ENCODE data around the gene CDH23. TPM values are rescaled to one million over a fixed set of nuclear protein-coding genes. Genes with fewer than 3 reads are reported as not detected.

The CDH23 gene
- total RNA-seq, 1 donor from 2014 or later = 9.4 TPM

DNA sequence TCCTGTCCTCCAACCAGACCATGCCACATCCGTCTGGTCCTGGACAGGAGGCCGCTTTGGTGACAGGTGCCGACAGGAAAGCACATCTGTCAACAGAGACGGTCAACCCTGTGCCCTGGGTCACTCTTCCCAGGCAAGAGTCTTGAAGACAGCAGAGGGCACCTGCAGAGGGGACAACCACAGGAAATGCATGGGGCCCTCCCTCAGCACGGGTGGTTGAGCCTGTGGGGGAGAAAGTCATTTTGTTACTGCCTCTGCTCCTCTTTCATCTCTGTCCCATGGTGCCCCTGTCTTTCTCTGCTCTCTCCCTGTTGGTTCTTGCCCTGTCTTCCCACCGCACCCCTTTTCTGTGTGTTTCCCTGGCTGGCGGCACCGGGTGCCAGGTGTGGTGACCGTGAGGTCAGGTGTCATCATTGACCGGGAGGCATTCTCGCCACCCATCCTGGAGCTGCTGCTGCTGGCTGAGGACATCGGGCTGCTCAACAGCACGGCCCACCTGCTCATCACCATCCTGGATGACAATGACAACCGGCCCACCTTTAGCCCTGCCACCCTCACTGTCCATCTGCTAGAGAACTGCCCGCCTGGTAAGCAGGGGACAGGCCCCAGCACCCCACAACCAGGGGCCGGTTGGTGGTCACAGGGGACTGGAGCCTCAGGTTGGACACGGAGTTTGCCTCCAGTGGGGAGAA is 394.2 kb downstream of the CDH23 start:
- H3K9me3 Mint-ChIP-seq = no peaks in the 10 kb centered on the region
- H3K4me3 Mint-ChIP-seq = no peak overlapping the region
- H3K27me3 Mint-ChIP-seq = peaks cover 4% of the 10 kb centered on the region
- H3K36me3 Mint-ChIP-seq = no peaks in the 10 kb centered on the region
- no peak for DNase-seq (ENCODE audit: extremely low spot score, unreplicated experiment)
- H3K27ac Mint-ChIP-seq = no peak overlapping the region
- no peaks in the 10 kb centered on the region for H3K4me1 Mint-ChIP-seq (ENCODE audit: unreplicated experiment)
- TF ChIP-seq CTCF (conservative IDR thresholded peaks at IDR 0.05) = no peak

DNA sequence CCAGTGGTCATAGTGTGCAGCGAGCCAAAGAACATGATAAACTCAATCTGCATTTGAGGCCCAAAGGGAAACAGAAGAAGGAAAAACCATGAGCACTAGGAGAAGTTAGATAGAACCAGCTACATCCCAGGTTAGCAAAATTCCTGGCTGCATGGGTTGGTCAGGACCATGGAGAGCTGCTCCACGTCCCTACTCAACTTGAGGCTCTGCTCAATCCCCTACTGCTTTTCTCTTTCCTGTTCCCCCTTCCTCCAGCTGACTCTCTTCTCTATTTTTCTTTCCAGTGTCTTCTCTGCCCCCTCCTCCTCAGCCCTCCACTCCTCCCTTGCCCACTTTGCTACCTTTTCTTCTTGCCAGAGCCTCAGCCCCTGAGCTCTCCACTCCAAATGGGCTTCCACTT is 398.5 kb downstream of the CDH23 start:
- no peak overlapping the region for H3K27ac Mint-ChIP-seq
- no peak overlapping the region for H3K4me3 Mint-ChIP-seq
- no peaks in the 10 kb centered on the region for H3K36me3 Mint-ChIP-seq
- no peaks in the 10 kb centered on the region for H3K9me3 Mint-ChIP-seq
- no peak for DNase-seq (ENCODE audit: extremely low spot score, unreplicated experiment)
- peaks cover 9% of the 10 kb centered on the region for H3K27me3 Mint-ChIP-seq
- no peak for TF ChIP-seq CTCF (conservative IDR thresholded peaks at IDR 0.05)
- H3K4me1 Mint-ChIP-seq (ENCODE audit: unreplicated experiment) = no peaks in the 10 kb centered on the region

GRCh38 chr10:71796749-71797405 is 400.2 kb downstream of the CDH23 start:
- H3K4me1 Mint-ChIP-seq (ENCODE audit: unreplicated experiment) = no peaks in the 10 kb centered on the region
- no peak overlapping the region for H3K4me3 Mint-ChIP-seq
- no peaks in the 10 kb centered on the region for H3K36me3 Mint-ChIP-seq
- peaks cover 9% of the 10 kb centered on the region for H3K27me3 Mint-ChIP-seq
- H3K27ac Mint-ChIP-seq = no peak overlapping the region
- DNase-seq (ENCODE audit: extremely low spot score, unreplicated experiment) = no peak
- no peak for TF ChIP-seq CTCF (conservative IDR thresholded peaks at IDR 0.05)
- H3K9me3 Mint-ChIP-seq = no peaks in the 10 kb centered on the region

- DNase-seq (ENCODE audit: extremely low spot score, unreplicated experiment) = no peak
- no peaks in the 10 kb centered on the region for H3K9me3 Mint-ChIP-seq
- no peak overlapping the region for H3K27ac Mint-ChIP-seq
- no peaks in the 10 kb centered on the region for H3K36me3 Mint-ChIP-seq
- no peak for TF ChIP-seq CTCF (conservative IDR thresholded peaks at IDR 0.05)
- no peak overlapping the region for H3K4me3 Mint-ChIP-seq
- peaks cover 12% of the 10 kb centered on the region for H3K27me3 Mint-ChIP-seq
- H3K4me1 Mint-ChIP-seq (ENCODE audit: unreplicated experiment) = no peaks in the 10 kb centered on the region
Observed at GRCh38 chr10:71797533-71798307, 401.0 kb downstream of the CDH23 start.

DNA sequence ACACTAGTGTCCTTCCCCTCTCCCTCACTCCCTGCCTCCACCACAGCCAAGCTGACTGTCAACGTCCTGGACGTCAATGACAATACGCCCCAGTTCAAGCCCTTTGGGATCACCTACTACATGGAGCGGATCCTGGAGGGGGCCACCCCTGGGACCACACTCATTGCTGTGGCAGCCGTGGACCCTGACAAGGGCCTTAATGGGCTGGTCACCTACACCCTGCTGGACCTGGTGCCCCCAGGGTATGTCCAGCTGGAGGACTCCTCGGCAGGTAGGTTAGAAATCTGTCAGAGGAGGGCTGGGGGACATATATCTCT is 401.5 kb downstream of the CDH23 start:
- Mint-ChIP-seq H3K4me3 (no peak overlapping the region), H3K36me3 (no peaks in the 10 kb centered on the region), H3K9me3 (no peaks in the 10 kb centered on the region), H3K4me1 (ENCODE audit: unreplicated experiment) (no peaks in the 10 kb centered on the region), H3K27ac (no peak overlapping the region), H3K27me3 (peaks cover 12% of the 10 kb centered on the region)
- no peak for TF ChIP-seq CTCF (conservative IDR thresholded peaks at IDR 0.05)
- DNase-seq (ENCODE audit: extremely low spot score, unreplicated experiment) = no peak
